H1 (cell line): ENCODE results near the gene NUPR1. TPM values are rescaled to one million over a fixed set of nuclear protein-coding genes. Genes with fewer than 3 reads are reported as not detected.

Experiments used
- CTCF ChIA-PET: fragments of 300-600 bp; sonication (Branson Sonifier 250); formaldehyde crosslinking; loops from one replicate; lab custom pipeline; 2021; ENCODE audit not compliant: partially characterized antibody; lab: Charles Lee
- POLR2A ChIA-PET: fragments of 300-600 bp; sonication (Branson Sonifier 250); formaldehyde crosslinking; loops from one replicate; lab custom pipeline; 2021; ENCODE audit warnings: inconsistent platforms; ENCODE audit not compliant: partially characterized antibody; lab: Charles Lee
- DNase-seq, 2 experiments: peaks; one replicate each; pipeline versions ENCODE4 v3.0.0 to v3.0.0-alpha.2; 2010 to 2022; ENCODE audit warnings: low spot score in 2 of 2, low read depth in 1 of 2, mixed read lengths in 1 of 2
- FAIRE-seq: peaks from 2 replicates; lab custom pipeline; 2011; peaks lifted over from hg19 to GRCh38; lab: Jason Lieb, UNC
- H2AFZ ChIP-seq: 2 replicates; pipeline ENCODE4 v1.8.1; 2012; ENCODE audit warnings: low read length, inconsistent platforms
- H2AK5ac ChIP-seq: 2 replicates; pipeline ENCODE4 v1.6.1; 2013; ENCODE audit warnings: low read depth, low read length
- H2BK120ac ChIP-seq: replicated peaks from 2 replicates; pipeline ENCODE3; 2013; ENCODE audit warnings: low read depth, low read length, inconsistent platforms
- H2BK12ac ChIP-seq: 2 replicates; pipeline ENCODE4 v1.6.1; 2013; ENCODE audit warnings: low read depth, low read length
- H2BK15ac ChIP-seq: 2 replicates; pipeline ENCODE4 v1.6.1; 2013; ENCODE audit warnings: low read length
- H2BK20ac ChIP-seq: 2 replicates; pipeline ENCODE4 v1.6.1; 2013; ENCODE audit warnings: low read length
- H2BK5ac ChIP-seq: 2 replicates; pipeline ENCODE4 v1.6.1; 2013; ENCODE audit warnings: low read depth, low read length
- H3K14ac ChIP-seq: 2 replicates; pipeline ENCODE4 v1.6.1; 2013; ENCODE audit warnings: inconsistent platforms; ENCODE audit not compliant: insufficient read length
- H3K18ac ChIP-seq: 2 replicates; pipeline ENCODE4 v1.6.1; 2013; ENCODE audit warnings: low read length; ENCODE audit errors: extremely low read depth
- H3K23ac ChIP-seq: 2 replicates; pipeline ENCODE4 v1.6.1; 2013; ENCODE audit warnings: inconsistent platforms; ENCODE audit not compliant: insufficient read length
- H3K23me2 ChIP-seq: 2 replicates; pipeline ENCODE4 v1.6.1; 2013; ENCODE audit warnings: low read depth, low read length
- H3K27ac ChIP-seq: 2 replicates; pipeline ENCODE4 v1.6.1; 2011; ENCODE audit warnings: low read depth, low read length, inconsistent platforms
- H3K27me3 ChIP-seq, 4 experiments: replicated peaks in 1 of 4; 1 replicate in 1 of 4; 2 replicates in 3 of 4; pipeline versions ENCODE4 v1.6.1 to v1.8.1; 2011 to 2013; ENCODE audit warnings: low read length in 3 of 4, mild to moderate bottlenecking in 3 of 4, inconsistent platforms in 2 of 4, mixed read lengths in 2 of 4, moderate library complexity in 1 of 4; ENCODE audit not compliant: control insufficient read depth in 3 of 4, insufficient read depth in 3 of 4; ENCODE audit errors: extremely low read depth in 1 of 4
- H3K36me3 ChIP-seq, 4 experiments: 2 replicates each; pipeline versions ENCODE4 v1.6.1 to v1.8.1; 2011 to 2013; ENCODE audit warnings: mild to moderate bottlenecking in 4 of 4, low read length in 3 of 4, moderate library complexity in 2 of 4, control low read depth in 1 of 4, inconsistent platforms in 1 of 4; ENCODE audit not compliant: insufficient read depth in 4 of 4, control insufficient read depth in 2 of 4
- H3K4ac ChIP-seq: replicated peaks from 2 replicates; pipeline ENCODE3; 2013; ENCODE audit warnings: low read length, low read depth, mixed read lengths, inconsistent platforms; ENCODE audit not compliant: insufficient read length
- H3K4me1 ChIP-seq, 4 experiments: replicated peaks in 1 of 4; 1 replicate in 1 of 4; 2 replicates in 3 of 4; pipeline versions ENCODE4 v1.6.1 to v1.8.1; 2011 to 2013; ENCODE audit warnings: low read length in 3 of 4, inconsistent platforms in 2 of 4, mixed read lengths in 1 of 4; ENCODE audit not compliant: insufficient read depth in 4 of 4, control insufficient read depth in 3 of 4
- H3K4me2 ChIP-seq, 2 experiments: 2 replicates each; pipeline versions ENCODE4 v1.6.1 to v1.8.1; 2011 to 2013; ENCODE audit warnings: low read depth in 2 of 2, low read length in 2 of 2, control low read depth in 1 of 2, inconsistent platforms in 1 of 2, mild to moderate bottlenecking in 1 of 2; ENCODE audit not compliant: insufficient read depth in 1 of 2
- H3K4me3 ChIP-seq, 4 experiments: fragments of 200-600, 300-600 bp in 1 of 4; sonication (generic), shearing (Covaris generic), sonication (Bioruptor Twin) in 1 of 4; 2 replicates each; pipeline versions ENCODE4 v1.5.1 to v1.8.1; 2011 to 2016; ENCODE audit warnings: low read length in 4 of 4, low read depth in 3 of 4, control low read depth in 2 of 4, inconsistent platforms in 2 of 4, mild to moderate bottlenecking in 2 of 4, mixed read lengths in 1 of 4, moderate library complexity in 1 of 4; ENCODE audit not compliant: insufficient read depth in 2 of 4; ENCODE audit errors: extremely low read depth in 1 of 4
- H3K56ac ChIP-seq: replicated peaks from 2 replicates; pipeline ENCODE3; 2013; ENCODE audit warnings: low read depth, mild to moderate bottlenecking, mixed read lengths, low read length, inconsistent platforms; ENCODE audit not compliant: insufficient read length
- H3K79me1 ChIP-seq: 2 replicates; pipeline ENCODE4 v1.6.1; 2013; ENCODE audit warnings: low read depth, low read length, control low read depth
- H3K79me2 ChIP-seq, 2 experiments: 2 replicates each; pipeline versions ENCODE4 v1.6.1 to v1.8.1; 2012 to 2013; ENCODE audit warnings: low read length in 2 of 2, mild to moderate bottlenecking in 2 of 2, inconsistent platforms in 1 of 2; ENCODE audit not compliant: insufficient read depth in 2 of 2, control insufficient read depth in 1 of 2
- H3K9ac ChIP-seq, 4 experiments: replicated peaks in 1 of 4; 1 replicate in 1 of 4; 2 replicates in 3 of 4; pipeline versions ENCODE4 v1.6.1 to v1.8.1; 2011 to 2013; ENCODE audit warnings: low read depth in 3 of 4, low read length in 3 of 4, control low read depth in 2 of 4, mild to moderate bottlenecking in 2 of 4, moderate library complexity in 2 of 4, inconsistent platforms in 1 of 4; ENCODE audit errors: extremely low read depth in 1 of 4
- H3K9me3 ChIP-seq, 2 experiments: 2 replicates each; pipeline versions ENCODE4 v1.6.1 to v1.8.1; 2012 to 2013; ENCODE audit warnings: mild to moderate bottlenecking in 2 of 2, moderate library complexity in 2 of 2, control low read depth in 1 of 2, inconsistent platforms in 1 of 2, low read depth in 1 of 2, low read length in 1 of 2, mixed read lengths in 1 of 2; ENCODE audit not compliant: insufficient read depth in 2 of 2
- H4K20me1 ChIP-seq, 2 experiments: replicated peaks in 1 of 2; 2 replicates each; pipeline versions ENCODE3 to v1.8.1; 2011 to 2013; ENCODE audit warnings: inconsistent platforms in 2 of 2, low read length in 2 of 2, mild to moderate bottlenecking in 1 of 2; ENCODE audit not compliant: insufficient read depth in 2 of 2, control insufficient read depth in 1 of 2
- H4K5ac ChIP-seq: 2 replicates; pipeline ENCODE4 v1.6.1; 2013; ENCODE audit warnings: low read length, low read depth, mixed read lengths, inconsistent platforms; ENCODE audit not compliant: insufficient read length
- H4K8ac ChIP-seq: 2 replicates; pipeline ENCODE4 v1.8.0; 2013; ENCODE audit warnings: mild to moderate bottlenecking, moderate library complexity, low read length, inconsistent platforms; ENCODE audit not compliant: insufficient read depth; ENCODE audit errors: extremely low read depth
- H4K91ac ChIP-seq: replicated peaks from 2 replicates; pipeline ENCODE3; 2013; ENCODE audit warnings: low read length, mixed read lengths, inconsistent platforms; ENCODE audit not compliant: insufficient read length
- ASH2L ChIP-seq: fragments of 200-600, 300-600 bp; sonication (generic); IDR thresholded peaks from one replicate; pipeline ENCODE4 v1.7.1; 2017; ENCODE audit warnings: low read length
- CHD1 ChIP-seq: IDR thresholded peaks from 2 replicates; pipeline ENCODE4 v1.6.1; 2012; ENCODE audit warnings: low read depth, low read length, improper control_type of control experiment
- CTBP2 ChIP-seq: IDR thresholded peaks from 2 replicates; pipeline ENCODE4 v1.7.0; 2011; ENCODE audit warnings: borderline replicate concordance, mild to moderate bottlenecking, moderate library complexity, mixed read lengths, low read length; ENCODE audit not compliant: insufficient read depth, insufficient read length
- EP300 ChIP-seq, 2 experiments: IDR thresholded peaks; 1 replicate in 1 of 2; 2 replicates in 1 of 2; pipeline ENCODE4 v1.6.1; 2011 to 2012; ENCODE audit warnings: low read depth in 2 of 2, low read length in 2 of 2, mild to moderate bottlenecking in 2 of 2, borderline replicate concordance in 1 of 2, inconsistent platforms in 1 of 2, moderate library complexity in 1 of 2
- EZH2 ChIP-seq: fragments of 200-600 bp; sonication (generic); IDR thresholded peaks from 2 replicates; pipeline ENCODE4 v1.7.1; 2012; ENCODE audit warnings: low read depth, mild to moderate bottlenecking, moderate library complexity, low read length, inconsistent platforms; ENCODE audit not compliant: severe bottlenecking
- KDM4A ChIP-seq: IDR thresholded peaks from one replicate; pipeline ENCODE4 v1.7.1; 2012; ENCODE audit warnings: low read depth, mild to moderate bottlenecking, moderate library complexity, low read length, inconsistent platforms; ENCODE audit not compliant: severe bottlenecking
- KDM5A ChIP-seq: fragments of 200-600 bp; IDR thresholded peaks from 2 replicates; pipeline ENCODE4 v1.7.1; 2012; ENCODE audit warnings: mild to moderate bottlenecking, low read length, inconsistent platforms, mixed read lengths
- RBBP5 ChIP-seq: IDR thresholded peaks from 2 replicates; pipeline ENCODE4 v1.7.1; 2012; ENCODE audit warnings: low read depth, mild to moderate bottlenecking, inconsistent platforms, low read length, moderate library complexity, borderline replicate concordance
- RXRA ChIP-seq: IDR thresholded peaks from 2 replicates; pipeline ENCODE4 v1.6.1; 2011; ENCODE audit warnings: low read depth, mild to moderate bottlenecking, low read length, moderate library complexity; ENCODE audit not compliant: insufficient read depth
- SIX5 ChIP-seq: IDR thresholded peaks from 2 replicates; pipeline ENCODE4 v1.6.1; 2011; ENCODE audit warnings: mild to moderate bottlenecking, low read depth, low read length
- TBP ChIP-seq: IDR thresholded peaks from 2 replicates; pipeline ENCODE4 v1.6.1; 2011; ENCODE audit warnings: low read depth, low read length, improper control_type of control experiment
- ZNF274 ChIP-seq: IDR thresholded peaks from 2 replicates; pipeline ENCODE4 v1.7.0; 2012; ENCODE audit warnings: low read length, borderline replicate concordance; ENCODE audit errors: extremely low read depth
- WGBS, 2 experiments: shearing (Covaris generic) in 1 of 2; methylation state at CpG; one replicate each; pipeline versions ENCODE4 v1.1.6 to v1.1.7; 2013 to 2015; ENCODE audit warnings: low lambda C conversion rate in 2 of 2, mixed read lengths in 2 of 2, inconsistent platforms in 1 of 2, low coverage in 1 of 2, missing lambda C conversion rate in 1 of 2; ENCODE audit not compliant: insufficient replicate concordance in 2 of 2, insufficient coverage in 1 of 2, insufficient read length in 1 of 2; ENCODE audit errors: extremely low coverage in 1 of 2, missing lambda C conversion rate in 1 of 2; 5-methylcytosine and 5-hydroxymethylcytosine counted together
- polyA plus RNA-seq, 7 experiments: library from polyadenylated mRNA; depleted of rRNA in 3 of 7; stranded (reverse) in 5 of 7; unstranded in 2 of 7; fragments of >200 nt in 5 of 7; fragments of 200-250 nt in 2 of 7; gene quantifications; 1 replicate in 5 of 7; 2 replicates in 1 of 7; 4 replicates in 1 of 7; pipeline versions ENCODE4 v1.2.1 to v1.2.3, GENCODE V29; 2011 to 2013; ENCODE audit warnings: missing spikeins in 2 of 7, mixed read lengths in 2 of 7
- total RNA-seq: library from RNA; stranded (reverse); fragmentation: NEBNext Ultra II Directional; extraction: Animal tissue kit (Norgen Biotek cat#: 25700); gene quantifications from 2 replicates; pipeline ENCODE4 v1.2.1, GENCODE V29; 2021

Gene NUPR1
- total and polyA plus RNA-seq, 2 of the 8 experiments (the other 6 are each of a cell fraction or from before 2014, with no cell fraction given): 0.17 to 0.20 TPM

GRCh38 chr16:28544998-28545397, 6.2 kb upstream of the NUPR1 start:
- Histone ChIP-seq H2BK12ac (no peak overlapping the region), H3K27me3 (no peaks in the 10 kb centered on the region), H2BK5ac (no peak overlapping the region), H3K27ac (no peak overlapping the region), H3K4me2 (no peak overlapping the region), H2BK15ac (no peak overlapping the region), H4K20me1 (no peaks in the 10 kb centered on the region), H2BK120ac (no peak overlapping the region), H4K5ac (no peak overlapping the region), H3K23ac (no peak overlapping the region), H3K56ac (no peak overlapping the region), H3K18ac (no peak overlapping the region), H4K8ac (no peak overlapping the region), H4K91ac (no peak overlapping the region), H3K4me3 (no peak overlapping the region), H3K36me3 (no peaks in the 10 kb centered on the region), H2BK20ac (no peak overlapping the region), H3K9me3 (no peaks in the 10 kb centered on the region), H3K4ac (no peak overlapping the region), H3K23me2 (no peaks in the 10 kb centered on the region), H3K4me1 (no peaks in the 10 kb centered on the region), H3K79me1 (no peaks in the 10 kb centered on the region), H3K79me2 (no peaks in the 10 kb centered on the region), H3K14ac (no peak overlapping the region), H3K9ac (no peak overlapping the region), H2AFZ (no peak overlapping the region), H2AK5ac (no peak overlapping the region)
- DNase-seq (no peak), FAIRE-seq (no peak)
- TF ChIP-seq TBP (no peak), ZNF274 (no peak), EZH2 (no peak), KDM4A (no peak), KDM5A (no peak), CHD1 (no peak), RXRA (no peak), CTBP2 (no peak), SIX5 (no peak), EP300 (IDR thresholded peaks at IDR 0.05; ENCODE audit: borderline replicate concordance in 1 of 2, low read depth in 2 of 2, low read length in 2 of 2) (no peak), RBBP5 (no peak), ASH2L (no peak)
- ChIA-PET POLR2A (no interaction called here), CTCF (no interaction called here)
- WGBS, 2 experiments: 100% methylated on average over 2 of the region's 3 CpGs; no CpG with 5 or more reads in 1 of the 2 experiments
